Endodermal cell (in vitro differentiated cells): Measurements from ENCODE around the gene DEFB129. TPM values are rescaled to one million over a fixed set of nuclear protein-coding genes. Genes with fewer than 3 reads are reported as not detected.

ENCODE experiments used
- DNase-seq: peaks from one replicate; pipeline ENCODE4 v3.0.0-alpha.2; 2017
- H3K27ac ChIP-seq: 2 replicates; pipeline ENCODE4 v1.5.1; 2013; ENCODE audit warnings: mild to moderate bottlenecking, low read depth, low read length, moderate library complexity
- H3K27me3 ChIP-seq: 2 replicates; pipeline ENCODE4 v1.6.1; 2013; ENCODE audit warnings: mild to moderate bottlenecking, low read length, moderate library complexity; ENCODE audit not compliant: insufficient read depth, control insufficient read depth, poor library complexity, severe bottlenecking
- H3K36me3 ChIP-seq: 2 replicates; pipeline ENCODE4 v1.7.0; 2013; ENCODE audit warnings: mild to moderate bottlenecking, low read length, moderate library complexity; ENCODE audit not compliant: control insufficient read depth, insufficient read depth
- H3K4me1 ChIP-seq: one replicate; pipeline ENCODE4 v1.7.0; 2013; ENCODE audit warnings: low read length; ENCODE audit not compliant: control insufficient read depth, insufficient read depth
- H3K4me3 ChIP-seq: 2 replicates; pipeline ENCODE4 v1.5.1; 2013; ENCODE audit warnings: mild to moderate bottlenecking, low read length, moderate library complexity
- H3K9ac ChIP-seq: 2 replicates; pipeline ENCODE4 v1.6.1; 2013; ENCODE audit warnings: mild to moderate bottlenecking, low read length, moderate library complexity; ENCODE audit not compliant: poor library complexity, severe bottlenecking; ENCODE audit errors: extremely low read depth
- H3K9me3 ChIP-seq: 2 replicates; pipeline ENCODE4 v1.6.1; 2013; ENCODE audit warnings: mild to moderate bottlenecking, low read length, moderate library complexity; ENCODE audit not compliant: control insufficient read depth
- H3K27ac Mint-ChIP-seq: 2 replicates; pipeline ENCODE4 v1.8.0; 2020; ENCODE audit warnings: mixed read lengths
- H3K27me3 Mint-ChIP-seq: 2 replicates; pipeline ENCODE4 v1.8.0; 2021; ENCODE audit warnings: mild to moderate bottlenecking, mixed read lengths; ENCODE audit not compliant: insufficient read depth
- H3K36me3 Mint-ChIP-seq: 2 replicates; pipeline ENCODE4 v1.8.0; 2020; ENCODE audit warnings: low read depth, mixed read lengths
- H3K4me1 Mint-ChIP-seq: 2 replicates; pipeline ENCODE4 v1.8.0; 2020; ENCODE audit warnings: mixed read lengths
- H3K4me3 Mint-ChIP-seq: 2 replicates; pipeline ENCODE4 v1.8.0; 2020; ENCODE audit warnings: mild to moderate bottlenecking, moderate library complexity, mixed read lengths
- H3K9me3 Mint-ChIP-seq: 2 replicates; pipeline ENCODE4 v1.8.0; 2020; ENCODE audit warnings: mild to moderate bottlenecking, mixed read lengths
- CTCF ChIP-seq: fragments of 200-600 bp; sonication (generic); conservative IDR thresholded peaks from 2 replicates; pipeline ENCODE4 v1.5.0; 2021; ENCODE audit warnings: antibody characterized with exemption, mild to moderate bottlenecking
- WGBS, 2 experiments: methylation state at CpG; one replicate each; pipeline versions ENCODE4 v1.1.5 to v1.1.7; 2013; ENCODE audit warnings: missing lambda C conversion rate in 2 of 2, mixed read lengths in 1 of 2; ENCODE audit not compliant: insufficient coverage in 1 of 2, insufficient read length in 1 of 2; 5-methylcytosine and 5-hydroxymethylcytosine counted together
- total RNA-seq, 2 donors: library from RNA; stranded (reverse); fragmentation: NEBNext Ultra II Directional in 1 of 2; extraction: Animal tissue kit (Norgen Biotek cat#: 25700) in 1 of 2; gene quantifications; 2 replicates in 1 of 2; 3 replicates in 1 of 2; pipeline ENCODE4 v1.2.1, GENCODE V29; 2021

Gene DEFB129
- total RNA-seq, 2 donors from 2014 or later, result not detected

DNA sequence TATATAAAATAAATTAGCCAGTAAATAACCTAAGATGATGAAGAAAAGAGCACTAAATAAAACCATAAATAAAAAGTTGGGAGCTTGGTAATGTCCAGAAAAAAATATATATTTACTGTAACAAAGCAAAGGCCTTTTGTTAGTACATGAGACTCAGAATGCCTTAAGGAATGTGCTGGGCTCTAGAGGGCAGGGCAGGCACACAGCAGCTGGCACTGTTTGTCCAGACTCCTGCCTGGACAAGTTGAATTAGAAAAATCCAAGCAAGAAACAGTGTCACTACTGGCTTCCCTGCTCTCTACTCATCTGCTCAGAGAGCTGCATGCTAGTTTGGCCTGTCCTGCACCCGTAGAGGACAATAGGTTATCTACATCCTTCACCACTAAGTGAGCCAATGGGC, 8.8 kb downstream of the DEFB129 start:
- Histone ChIP-seq H3K9me3 (no peaks in the 10 kb centered on the region), H3K4me3 (no peak overlapping the region), H3K9ac (no peak overlapping the region), H3K27ac (no peak overlapping the region), H3K27me3 (no peaks in the 10 kb centered on the region), H3K36me3 (no peaks in the 10 kb centered on the region), H3K4me1 (no peaks in the 10 kb centered on the region)
- Mint-ChIP-seq H3K36me3 (no peaks in the 10 kb centered on the region), H3K9me3 (no peaks in the 10 kb centered on the region), H3K4me3 (no peak overlapping the region), H3K4me1 (no peaks in the 10 kb centered on the region), H3K27ac (no peak overlapping the region), H3K27me3 (peaks cover 68% of the 10 kb centered on the region)
- 65% methylated on average over 1 of the region's 1 CpG; no CpG with 5 or more reads in 1 of the 2 experiments for WGBS, 2 experiments
- DNase-seq, result no peak
- no peak for TF ChIP-seq CTCF

- Histone ChIP-seq H3K4me1 (no peaks in the 10 kb centered on the region), H3K27ac (no peak overlapping the region), H3K36me3 (no peaks in the 10 kb centered on the region), H3K9ac (no peak overlapping the region), H3K27me3 (peaks cover 8% of the 10 kb centered on the region), H3K9me3 (no peaks in the 10 kb centered on the region), H3K4me3 (no peak overlapping the region)
- WGBS, 2 experiments, result 60 to 93% methylated on average over 3 to 4 of the region's 4 CpGs
- Mint-ChIP-seq H3K4me3 (no peak overlapping the region), H3K27me3 (peaks cover 67% of the 10 kb centered on the region), H3K9me3 (no peaks in the 10 kb centered on the region), H3K36me3 (no peaks in the 10 kb centered on the region), H3K27ac (no peak overlapping the region), H3K4me1 (no peaks in the 10 kb centered on the region)
- TF ChIP-seq CTCF, result no peak
- DNase-seq, result no peak
Measured at GRCh38 chr20:237489-237888, 10.4 kb downstream of the DEFB129 start.

DNA sequence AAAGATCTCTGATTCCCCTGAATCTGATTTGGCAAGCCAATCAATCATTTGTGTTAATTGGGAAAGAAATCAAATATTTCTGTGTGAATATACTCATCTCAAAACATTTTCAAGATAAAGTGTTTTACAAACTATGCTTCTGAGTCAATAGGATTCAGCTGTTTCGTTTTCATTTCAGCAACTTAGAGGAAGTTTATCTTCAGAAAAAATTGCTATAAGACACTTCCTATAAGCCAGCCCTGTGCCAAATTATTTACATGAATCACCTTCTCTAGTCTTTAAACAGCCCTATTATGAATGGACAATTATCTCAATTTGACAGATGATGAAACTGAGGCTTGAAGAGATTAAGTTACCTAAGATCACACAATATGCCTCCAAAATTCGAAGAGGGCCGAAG, 10.9 kb downstream of the DEFB129 start:
- no peaks in the 10 kb centered on the region for H3K4me1 Mint-ChIP-seq
- Histone ChIP-seq H3K4me3 (no peak overlapping the region), H3K36me3 (no peaks in the 10 kb centered on the region), H3K9me3 (no peaks in the 10 kb centered on the region), H3K9ac (no peak overlapping the region), H3K27me3 (peaks cover 12% of the 10 kb centered on the region), H3K27ac (no peak overlapping the region), H3K4me1 (no peaks in the 10 kb centered on the region)
- TF ChIP-seq CTCF, result no peak
- no peaks in the 10 kb centered on the region for H3K36me3 Mint-ChIP-seq
- no peak for DNase-seq
- 84 to 86% methylated on average over 3 of the region's 3 CpGs for WGBS, 2 experiments
- H3K9me3 Mint-ChIP-seq, result no peaks in the 10 kb centered on the region
- H3K27me3 Mint-ChIP-seq, result peaks cover 67% of the 10 kb centered on the region
- no peak overlapping the region for H3K27ac Mint-ChIP-seq
- no peak overlapping the region for H3K4me3 Mint-ChIP-seq
